DND-41 (cell line): ENCODE measurements around the gene FSHR.

Experiments
- EZH2 ChIP-seq: IDR thresholded peaks from 3 replicates; pipeline ENCODE4 v1.6.1; 2012; ENCODE audit warnings: borderline replicate concordance, low read depth, mild to moderate bottlenecking, moderate library complexity, low read length, inconsistent platforms; ENCODE audit not compliant: severe bottlenecking
- TF ChIP-seq, protein P1 (sequence below): IDR thresholded peaks from 2 replicates; pipeline ENCODE4 v1.5.1; 2012; ENCODE audit warnings: borderline replicate concordance, low read length, moderate library complexity, mild to moderate bottlenecking; ENCODE audit not compliant: poor library complexity, severe bottlenecking; ENCODE audit errors: extremely low read depth

DNA sequence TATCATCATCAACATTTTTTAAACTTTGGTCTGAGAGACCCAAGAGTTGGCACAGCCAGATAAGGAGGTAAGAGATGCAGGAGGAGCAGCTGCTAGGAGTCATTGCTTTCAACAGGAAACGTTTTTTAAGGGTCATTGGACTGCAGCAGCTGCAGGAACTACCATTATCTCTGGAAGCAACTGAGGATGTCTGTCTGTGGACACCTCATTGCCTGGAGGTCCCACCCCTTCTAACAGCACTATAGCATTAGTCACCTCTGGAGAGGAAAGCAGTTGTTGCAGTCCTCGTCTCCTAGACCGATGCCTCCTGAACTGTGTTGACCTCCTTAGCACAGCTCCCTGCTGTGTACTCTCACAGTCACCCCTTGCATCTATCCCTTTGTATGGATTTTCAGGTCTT lies 21.5 kb upstream of the FSHR start:
- TF ChIP-seq EZH2: no peak
- TF ChIP-seq, protein P1, sequence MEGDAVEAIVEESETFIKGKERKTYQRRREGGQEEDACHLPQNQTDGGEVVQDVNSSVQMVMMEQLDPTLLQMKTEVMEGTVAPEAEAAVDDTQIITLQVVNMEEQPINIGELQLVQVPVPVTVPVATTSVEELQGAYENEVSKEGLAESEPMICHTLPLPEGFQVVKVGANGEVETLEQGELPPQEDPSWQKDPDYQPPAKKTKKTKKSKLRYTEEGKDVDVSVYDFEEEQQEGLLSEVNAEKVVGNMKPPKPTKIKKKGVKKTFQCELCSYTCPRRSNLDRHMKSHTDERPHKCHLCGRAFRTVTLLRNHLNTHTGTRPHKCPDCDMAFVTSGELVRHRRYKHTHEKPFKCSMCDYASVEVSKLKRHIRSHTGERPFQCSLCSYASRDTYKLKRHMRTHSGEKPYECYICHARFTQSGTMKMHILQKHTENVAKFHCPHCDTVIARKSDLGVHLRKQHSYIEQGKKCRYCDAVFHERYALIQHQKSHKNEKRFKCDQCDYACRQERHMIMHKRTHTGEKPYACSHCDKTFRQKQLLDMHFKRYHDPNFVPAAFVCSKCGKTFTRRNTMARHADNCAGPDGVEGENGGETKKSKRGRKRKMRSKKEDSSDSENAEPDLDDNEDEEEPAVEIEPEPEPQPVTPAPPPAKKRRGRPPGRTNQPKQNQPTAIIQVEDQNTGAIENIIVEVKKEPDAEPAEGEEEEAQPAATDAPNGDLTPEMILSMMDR: no peak
